ENCODE data around the gene SMAD1.

SMAD1 gene

DNA sequence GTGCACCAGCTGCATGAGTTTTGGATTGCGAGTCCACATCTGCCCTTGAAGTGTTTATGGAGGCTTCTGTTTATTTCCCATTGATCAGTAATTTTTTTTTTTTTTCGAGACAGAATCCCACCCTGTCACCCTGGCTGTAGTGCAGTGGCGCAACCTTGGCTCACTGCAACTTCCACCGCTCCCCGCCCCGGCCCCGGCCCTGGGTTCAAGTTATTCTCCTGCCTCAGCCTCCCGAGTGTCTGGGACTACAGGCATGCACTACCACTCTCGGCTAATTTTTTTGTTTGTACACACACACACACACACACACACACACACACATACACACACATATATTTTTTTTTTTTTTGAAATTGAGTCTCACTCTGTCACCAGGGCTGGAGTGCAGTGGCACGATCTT, 46.1 kb downstream of the SMAD1 start:
- no peak for TF ChIP-seq GATA2 (IDR thresholded peaks at IDR 0.05; ENCODE audit: low read depth, low read length)
- TF ChIP-seq GATA3 (IDR thresholded peaks at IDR 0.05; ENCODE audit: low read depth, low read length), result no peak

DNA sequence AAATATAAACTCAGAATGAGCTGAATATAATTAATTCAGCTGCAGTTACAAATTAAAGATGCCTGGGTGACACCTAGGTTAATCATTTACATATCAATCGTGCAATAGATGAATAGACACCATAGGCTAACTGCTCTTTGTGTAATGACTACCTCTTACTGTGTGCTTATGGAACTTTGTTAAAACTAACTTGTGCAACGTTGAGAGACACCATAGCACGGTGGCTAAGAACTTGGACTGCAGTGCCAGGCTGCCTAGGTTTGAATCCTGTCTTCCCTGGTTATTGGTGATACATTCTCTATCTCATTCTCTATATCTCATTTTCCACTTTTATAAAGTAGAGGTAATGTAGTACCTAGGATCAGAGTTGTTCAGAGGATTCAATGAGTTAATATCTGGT, 46.9 kb downstream of the SMAD1 start:
- TF ChIP-seq GATA3 (IDR thresholded peaks at IDR 0.05; ENCODE audit: low read depth, low read length), result no peak
- no peak for TF ChIP-seq GATA2 (IDR thresholded peaks at IDR 0.05; ENCODE audit: low read depth, low read length)

DNA sequence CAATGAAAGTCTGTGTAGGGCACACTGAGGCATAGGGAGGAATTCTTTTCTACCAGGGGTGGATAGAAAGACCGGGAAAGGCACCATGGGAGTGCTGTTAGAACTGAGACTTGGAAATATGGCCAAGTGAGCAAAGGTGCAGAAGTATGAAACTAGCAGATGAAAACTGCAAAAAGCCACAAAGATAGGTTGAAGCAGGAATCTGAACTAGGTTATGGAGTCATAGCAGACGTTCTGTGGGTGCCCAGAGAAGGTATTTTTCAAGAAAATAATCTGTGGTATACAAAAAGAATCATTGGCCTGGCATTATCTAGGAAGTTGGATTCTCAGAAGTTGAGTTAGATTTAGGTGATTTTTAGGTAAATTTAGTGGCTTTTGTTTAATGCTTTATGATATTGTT, 48.5 kb downstream of the SMAD1 start:
- TF ChIP-seq GATA2 (IDR thresholded peaks at IDR 0.05; ENCODE audit: low read depth, low read length), result no peak
- no peak for TF ChIP-seq GATA3 (IDR thresholded peaks at IDR 0.05; ENCODE audit: low read depth, low read length)

DNA sequence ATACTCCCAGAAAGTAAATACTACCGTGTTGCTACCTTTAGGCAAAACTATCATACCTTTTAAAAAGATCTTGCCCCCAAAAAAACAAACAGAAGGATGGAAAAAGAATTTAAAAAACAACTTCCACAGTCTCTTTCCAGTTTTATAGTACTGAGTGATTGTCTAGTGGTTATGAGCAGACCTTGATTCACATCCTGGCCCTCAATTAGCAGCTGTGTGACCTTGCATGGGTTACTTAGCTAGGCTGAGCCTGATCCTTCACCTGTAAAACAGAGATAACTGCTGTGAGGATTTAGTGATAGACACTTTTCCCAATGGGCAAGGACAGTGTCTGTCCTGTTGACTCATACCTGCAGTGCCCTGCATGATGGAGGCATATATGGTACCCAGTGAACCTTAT, 49.0 kb downstream of the SMAD1 start:
- no peak for TF ChIP-seq GATA2 (IDR thresholded peaks at IDR 0.05; ENCODE audit: low read depth, low read length)
- no peak for TF ChIP-seq GATA3 (IDR thresholded peaks at IDR 0.05; ENCODE audit: low read depth, low read length)

DNA sequence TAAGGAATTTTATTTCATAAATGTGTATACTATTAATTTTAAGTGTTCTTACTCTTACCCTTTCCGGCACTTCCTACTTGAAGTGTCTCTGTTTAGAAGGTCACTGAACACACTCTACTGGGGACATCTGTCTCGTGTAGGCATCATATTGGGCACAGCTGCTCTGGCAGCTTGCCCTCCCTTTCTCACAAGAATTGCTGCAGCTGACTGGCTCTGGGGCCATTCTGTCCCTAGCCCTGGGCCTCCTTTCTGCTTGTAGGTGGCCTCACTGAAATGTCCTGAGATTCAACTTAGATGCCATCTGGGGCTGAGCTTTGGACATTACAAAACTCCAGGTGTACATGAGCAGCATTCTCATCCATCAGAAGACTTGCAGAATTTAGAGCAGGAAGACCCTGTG, 49.6 kb downstream of the SMAD1 start:
- TF ChIP-seq GATA2 (IDR thresholded peaks at IDR 0.05; ENCODE audit: low read depth, low read length) (no peak), GATA3 (IDR thresholded peaks at IDR 0.05; ENCODE audit: low read depth, low read length) (no peak)

DNA sequence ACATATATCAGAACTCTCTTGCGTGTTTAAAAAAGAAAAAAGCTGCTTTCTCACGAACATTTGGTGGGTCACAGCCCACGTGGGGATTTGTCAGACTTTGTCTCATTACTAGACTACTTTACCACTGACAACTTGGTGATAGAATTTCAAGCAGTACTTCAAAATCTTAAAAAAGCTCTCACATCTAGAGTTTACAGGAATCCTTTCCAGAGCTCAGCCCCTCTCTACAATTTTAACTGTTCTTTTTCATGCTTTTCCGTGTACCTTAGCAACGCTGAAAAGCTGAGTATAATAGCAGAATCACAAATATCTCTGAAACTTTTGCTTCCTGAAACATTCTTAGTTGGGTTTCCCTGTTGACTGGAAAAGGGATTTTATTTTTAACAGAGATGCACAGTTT, 50.2 kb downstream of the SMAD1 start:
- TF ChIP-seq GATA2 (IDR thresholded peaks at IDR 0.05; ENCODE audit: low read depth, low read length), result no peak
- TF ChIP-seq GATA3 (IDR thresholded peaks at IDR 0.05; ENCODE audit: low read depth, low read length), result no peak

DNA sequence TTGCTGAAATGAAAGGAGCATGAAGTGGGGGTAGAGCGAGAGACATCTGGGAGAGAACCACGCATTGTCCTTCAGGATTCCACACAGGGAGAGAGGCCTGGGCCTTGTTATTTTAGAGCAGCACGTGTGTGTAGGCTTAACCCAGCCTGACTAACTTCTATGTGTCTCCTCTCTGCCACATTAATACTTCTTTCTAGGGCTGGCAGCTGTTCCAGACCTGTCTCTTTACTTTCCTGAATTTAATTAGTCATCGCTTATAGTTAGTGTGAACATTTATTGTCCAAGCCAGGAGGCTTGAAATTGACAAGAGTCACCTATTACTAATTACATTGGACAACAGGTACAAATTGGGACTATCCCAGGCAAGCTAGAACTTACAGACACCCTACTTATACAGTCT, 51.3 kb downstream of the SMAD1 start:
- TF ChIP-seq GATA3 (IDR thresholded peaks at IDR 0.05; ENCODE audit: low read depth, low read length), result no peak
- no peak for TF ChIP-seq GATA2 (IDR thresholded peaks at IDR 0.05; ENCODE audit: low read depth, low read length)

DNA sequence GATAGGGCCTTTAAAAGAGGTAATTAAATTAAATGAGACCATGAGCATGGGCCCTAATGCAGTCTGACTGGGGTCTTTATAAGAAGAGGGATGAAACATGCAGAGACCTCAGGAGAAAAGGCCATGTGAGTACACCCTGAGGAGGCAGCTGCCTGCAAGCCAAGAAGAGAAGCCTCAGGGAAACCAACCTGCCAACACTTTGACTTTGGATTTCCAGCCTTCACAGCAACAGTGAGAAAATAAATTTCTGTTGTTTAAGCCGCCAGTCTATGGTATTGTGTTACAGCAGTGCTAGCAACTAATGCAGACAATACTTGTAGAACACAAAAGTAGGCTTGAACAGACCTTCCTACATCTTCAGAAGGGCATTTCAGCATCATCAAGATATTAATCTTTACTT, 52.3 kb downstream of the SMAD1 start:
- no peak for TF ChIP-seq GATA2 (IDR thresholded peaks at IDR 0.05; ENCODE audit: low read depth, low read length)
- TF ChIP-seq GATA3 (IDR thresholded peaks at IDR 0.05; ENCODE audit: low read depth, low read length), result no peak

DNA sequence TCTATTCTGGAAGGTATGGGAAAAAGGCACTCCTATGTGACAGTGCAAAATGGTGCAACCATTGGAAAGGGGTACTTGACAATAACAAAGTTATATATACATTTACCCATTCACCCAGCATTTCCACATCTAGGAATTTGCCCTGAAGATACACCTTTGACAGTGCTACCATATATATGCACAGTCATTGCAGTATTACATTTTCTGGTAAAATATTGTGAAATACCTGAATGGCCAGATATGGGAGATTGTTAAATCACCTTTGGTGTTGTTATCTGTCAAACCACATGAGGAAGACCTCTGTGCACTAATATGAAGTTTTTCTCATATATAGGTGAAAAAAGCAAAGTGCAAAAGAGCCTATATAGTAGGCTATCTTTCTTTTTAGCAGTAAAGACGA, 53.5 kb downstream of the SMAD1 start:
- no peak for TF ChIP-seq GATA3 (IDR thresholded peaks at IDR 0.05; ENCODE audit: low read depth, low read length)
- no peak for TF ChIP-seq GATA2 (IDR thresholded peaks at IDR 0.05; ENCODE audit: low read depth, low read length)

DNA sequence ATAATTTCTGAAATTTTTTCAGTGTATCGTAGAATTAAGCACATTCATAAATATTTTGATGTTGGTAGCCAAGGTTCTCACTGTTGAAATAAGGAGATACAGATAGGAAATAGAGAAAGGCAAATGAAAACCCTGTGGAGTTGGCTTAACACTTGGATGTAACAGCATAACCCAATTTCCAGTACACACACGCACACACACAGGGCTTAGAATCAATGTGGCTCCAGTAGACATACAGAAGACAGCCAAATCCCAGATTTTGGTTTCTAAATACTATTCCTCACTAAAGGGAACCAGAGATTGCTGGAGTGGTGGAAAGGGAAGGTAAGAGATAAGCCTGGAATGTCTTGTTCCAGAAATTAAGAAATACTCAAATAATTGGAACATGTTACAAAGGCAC, 54.4 kb downstream of the SMAD1 start:
- no peak for TF ChIP-seq GATA3 (IDR thresholded peaks at IDR 0.05; ENCODE audit: low read depth, low read length)
- no peak for TF ChIP-seq GATA2 (IDR thresholded peaks at IDR 0.05; ENCODE audit: low read depth, low read length)

DNA sequence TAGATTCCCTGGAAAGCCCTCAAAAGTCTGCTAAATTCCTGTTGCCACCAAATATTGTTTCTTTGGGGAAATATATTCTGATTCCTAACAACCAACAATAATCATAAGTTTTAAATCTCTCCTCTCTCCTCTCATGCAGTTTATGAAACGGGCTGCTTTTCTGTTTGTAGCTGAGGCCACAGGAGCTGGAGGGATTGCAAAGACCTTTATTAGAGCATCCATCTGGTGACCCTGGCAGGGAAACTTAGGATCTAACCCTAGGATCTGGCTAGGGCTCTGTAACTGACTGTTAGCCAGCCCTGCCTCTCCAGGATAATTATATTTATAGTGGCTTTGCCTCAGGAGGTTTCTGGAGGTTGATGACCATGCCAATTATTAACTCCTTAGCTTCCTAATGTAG, 56.9 kb downstream of the SMAD1 start:
- TF ChIP-seq GATA3 (IDR thresholded peaks at IDR 0.05; ENCODE audit: low read depth, low read length) (no peak), GATA2 (IDR thresholded peaks at IDR 0.05; ENCODE audit: low read depth, low read length) (no peak)

DNA sequence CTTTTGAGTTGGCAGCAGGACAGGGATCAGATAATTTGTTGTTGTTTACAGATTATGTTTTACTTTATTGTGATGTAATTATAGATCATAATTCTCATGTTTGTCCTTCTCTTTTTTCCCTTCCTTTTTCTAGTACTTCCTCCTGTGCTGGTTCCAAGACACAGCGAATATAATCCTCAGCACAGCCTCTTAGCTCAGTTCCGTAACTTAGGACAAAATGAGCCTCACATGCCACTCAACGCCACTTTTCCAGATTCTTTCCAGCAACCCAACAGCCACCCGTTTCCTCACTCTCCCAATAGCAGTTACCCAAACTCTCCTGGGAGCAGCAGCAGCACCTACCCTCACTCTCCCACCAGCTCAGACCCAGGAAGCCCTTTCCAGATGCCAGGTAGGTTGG, 58.0 kb downstream of the SMAD1 start:
- TF ChIP-seq GATA2 (IDR thresholded peaks at IDR 0.05; ENCODE audit: low read depth, low read length) (no peak), GATA3 (IDR thresholded peaks at IDR 0.05; ENCODE audit: low read depth, low read length) (no peak)

DNA sequence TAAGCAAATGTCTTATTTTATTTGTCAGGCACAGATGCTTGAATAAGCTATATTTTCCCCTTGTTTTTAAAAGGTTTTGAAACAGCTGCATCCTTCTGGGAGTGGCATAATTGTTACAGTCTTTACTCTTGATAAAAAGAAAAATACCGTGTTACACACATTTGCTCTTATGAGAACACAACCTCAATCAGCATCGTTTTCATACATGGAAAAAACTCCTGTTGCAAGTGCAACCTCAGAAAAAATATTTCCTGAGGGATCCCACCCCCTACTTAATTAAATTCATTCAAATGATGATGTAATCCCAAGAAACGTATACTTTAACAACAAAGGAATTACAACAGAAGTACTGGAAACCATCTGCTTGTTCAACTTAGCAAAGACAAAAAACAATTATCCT, 58.6 kb downstream of the SMAD1 start:
- TF ChIP-seq GATA2 (IDR thresholded peaks at IDR 0.05; ENCODE audit: low read depth, low read length) (no peak), GATA3 (IDR thresholded peaks at IDR 0.05; ENCODE audit: low read depth, low read length) (no peak)

DNA sequence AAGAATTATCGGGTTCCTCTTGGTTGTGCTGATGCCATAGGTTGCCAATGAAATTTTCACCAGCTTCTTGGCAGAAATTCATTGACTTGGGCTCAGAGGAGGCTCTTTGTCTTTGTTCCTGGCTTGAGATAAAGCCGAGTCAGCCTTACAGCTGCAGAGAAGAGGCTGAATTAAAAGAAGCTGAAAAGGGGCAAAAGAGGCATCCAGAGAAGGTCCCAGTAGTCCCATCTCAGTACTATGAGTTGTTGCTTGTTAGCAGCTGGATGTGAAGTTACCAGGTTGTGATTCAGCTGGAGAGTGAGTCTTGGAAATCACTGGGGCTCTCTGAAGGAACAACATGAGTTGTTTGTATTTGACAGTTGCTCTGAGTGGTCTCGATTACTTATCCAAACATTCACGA, 59.7 kb downstream of the SMAD1 start:
- TF ChIP-seq GATA2 (IDR thresholded peaks at IDR 0.05; ENCODE audit: low read depth, low read length) (no peak), GATA3 (IDR thresholded peaks at IDR 0.05; ENCODE audit: low read depth, low read length) (no peak)

DNA sequence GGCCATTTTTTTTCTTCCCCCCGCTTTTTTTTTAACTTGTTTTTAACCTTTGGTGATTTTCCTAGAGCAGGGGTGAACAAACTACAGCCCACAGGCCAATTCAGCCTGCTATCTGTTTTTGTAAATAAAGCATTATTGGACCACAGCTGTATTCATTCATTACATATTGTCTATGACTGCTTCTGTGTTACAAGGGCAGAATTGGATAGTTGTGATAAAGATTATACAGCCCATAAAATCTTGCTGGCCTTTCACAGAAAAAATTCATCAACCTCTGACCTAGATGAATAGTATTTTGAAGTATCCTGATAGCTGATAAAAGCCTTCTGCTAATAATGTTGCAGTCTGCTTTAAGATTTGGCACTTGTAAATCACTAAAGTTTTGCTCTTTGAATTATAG, 63.4 kb downstream of the SMAD1 start:
- no peak for TF ChIP-seq GATA3 (IDR thresholded peaks at IDR 0.05; ENCODE audit: low read depth, low read length)
- no peak for TF ChIP-seq GATA2 (IDR thresholded peaks at IDR 0.05; ENCODE audit: low read depth, low read length)

DNA sequence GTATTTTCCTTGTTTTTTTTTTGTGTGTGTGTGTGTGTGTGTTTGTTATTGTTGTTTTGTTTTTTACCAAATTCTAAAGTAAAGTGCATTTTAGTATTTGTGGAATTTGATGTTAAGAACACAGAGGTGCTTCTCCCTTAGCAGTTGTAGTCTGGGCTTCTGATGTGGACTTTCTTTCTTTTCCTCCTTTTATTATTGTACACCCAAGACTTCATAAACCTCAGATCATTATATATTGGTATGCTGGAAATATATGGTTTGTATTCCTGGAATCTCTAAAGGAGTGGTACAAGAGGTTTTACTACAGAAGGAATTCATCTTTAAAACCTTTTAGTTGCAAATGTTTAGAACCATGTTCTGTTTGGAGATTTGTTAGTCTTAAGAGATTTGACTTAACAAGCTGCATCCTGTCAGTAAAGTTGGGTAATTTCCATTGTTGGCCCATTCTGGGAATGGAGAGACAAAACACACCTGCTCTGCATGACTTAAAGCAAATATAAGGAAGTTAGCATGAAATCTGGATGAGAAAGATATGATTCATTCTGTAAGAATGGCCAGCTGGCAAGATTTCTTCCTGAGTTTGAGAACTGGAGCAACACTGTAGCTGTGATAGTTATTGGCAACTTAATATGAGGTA, 64.0 kb downstream of the SMAD1 start:
- TF ChIP-seq GATA3 (IDR thresholded peaks at IDR 0.05; ENCODE audit: low read depth, low read length) (no peak), GATA2 (IDR thresholded peaks at IDR 0.05; ENCODE audit: low read depth, low read length) (no peak)

Measured in SH-SY5Y (cell line).